ENCODE data around the gene MTR. TPM values are rescaled to one million over a fixed set of nuclear protein-coding genes. Genes with fewer than 3 reads are reported as not detected.

Gene MTR
- total RNA-seq, 6 donors from 2014 or later: 21.0 to 44.0 (median 29.3) TPM

- Histone ChIP-seq H3K4me3 (no peak overlapping the region), H3K36me3 (no peaks in the 10 kb centered on the region), H3K9me3 (no peaks in the 10 kb centered on the region), H3K4me1 (no peaks in the 10 kb centered on the region), H3K27ac (no peak overlapping the region), H3K27me3 (no peaks in the 10 kb centered on the region)
- TF ChIP-seq CTCF (IDR thresholded peaks at IDR 0.05): no peak
- TF ChIP-seq EP300 (IDR thresholded peaks at IDR 0.05): no peak
- no peak for TF ChIP-seq POLR2AphosphoS5 (IDR thresholded peaks at IDR 0.05)
- TF ChIP-seq POLR2A (IDR thresholded peaks at IDR 0.05): no peak
- no peak for ATAC-seq (ENCODE audit: low FRiP score in 2 of 2)
- DNase-seq: no peak
- 74 to 76% methylated on average over 2 of the region's 2 CpGs for whole genome bisulfite sequencing, 2 donors
Measured at GRCh38 chr1:236944556-236944955, 149.5 kb downstream of the MTR start.

- DNase-seq (no peak), ATAC-seq (ENCODE audit: low FRiP score in 2 of 2) (no peak)
- Histone ChIP-seq H3K4me1 (no peaks in the 10 kb centered on the region), H3K27me3 (no peaks in the 10 kb centered on the region), H3K4me3 (no peak overlapping the region), H3K27ac (no peak overlapping the region), H3K9me3 (no peaks in the 10 kb centered on the region), H3K36me3 (no peaks in the 10 kb centered on the region)
- TF ChIP-seq EP300 (IDR thresholded peaks at IDR 0.05): no peak
- TF ChIP-seq POLR2AphosphoS5 (IDR thresholded peaks at IDR 0.05): no peak
- no peak for TF ChIP-seq CTCF (IDR thresholded peaks at IDR 0.05)
- no peak for TF ChIP-seq POLR2A (IDR thresholded peaks at IDR 0.05)
- 85 to 94% methylated on average over 3 of the region's 3 CpGs for WGBS, 2 donors
Measured at GRCh38 chr1:236945002-236945401, 149.9 kb downstream of the MTR start.

DNA sequence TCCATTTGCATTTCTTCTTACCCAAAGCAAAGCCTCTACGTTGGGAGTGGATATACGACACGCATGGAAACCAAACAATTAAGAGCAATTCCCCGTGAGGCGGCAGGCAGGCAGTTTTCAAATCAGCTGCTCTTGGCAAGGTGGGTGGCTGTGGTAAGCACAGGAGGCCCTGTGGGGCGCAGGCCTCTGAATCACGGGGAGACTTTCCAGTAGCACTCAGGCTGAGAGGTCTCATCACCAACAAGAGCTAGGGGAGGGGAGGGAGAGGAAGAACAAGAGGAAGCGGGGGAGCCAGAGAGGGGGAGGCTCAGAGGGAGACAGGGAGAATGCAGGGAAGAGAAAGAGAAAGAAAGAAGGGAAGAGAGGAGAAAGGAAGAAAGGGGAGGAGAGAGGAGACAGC, 152.7 kb downstream of the MTR start:
- 63 to 64% methylated on average over 8 of the region's 8 CpGs for WGBS, 2 donors
- DNase-seq (no peak), ATAC-seq (ENCODE audit: low FRiP score in 2 of 2) (no peak)
- Histone ChIP-seq H3K36me3 (no peaks in the 10 kb centered on the region), H3K4me1 (no peaks in the 10 kb centered on the region), H3K27me3 (no peaks in the 10 kb centered on the region), H3K27ac (no peak overlapping the region), H3K9me3 (no peaks in the 10 kb centered on the region), H3K4me3 (no peak overlapping the region)
- no peak for TF ChIP-seq POLR2AphosphoS5 (IDR thresholded peaks at IDR 0.05)
- TF ChIP-seq POLR2A (IDR thresholded peaks at IDR 0.05): no peak
- no peak for TF ChIP-seq CTCF (IDR thresholded peaks at IDR 0.05)
- no peak for TF ChIP-seq EP300 (IDR thresholded peaks at IDR 0.05)

- Histone ChIP-seq H3K4me1 (no peaks in the 10 kb centered on the region), H3K4me3 (no peak overlapping the region), H3K27ac (no peak overlapping the region), H3K9me3 (no peaks in the 10 kb centered on the region), H3K36me3 (no peaks in the 10 kb centered on the region), H3K27me3 (no peaks in the 10 kb centered on the region)
- TF ChIP-seq POLR2AphosphoS5 (IDR thresholded peaks at IDR 0.05) (no peak), EP300 (IDR thresholded peaks at IDR 0.05) (no peak), CTCF (IDR thresholded peaks at IDR 0.05) (no peak), POLR2A (IDR thresholded peaks at IDR 0.05) (no peak)
- DNase-seq (no peak), ATAC-seq (ENCODE audit: low FRiP score in 2 of 2) (no peak)
- WGBS, 2 donors: 81 to 87% methylated on average over 4 of the region's 4 CpGs
Measured at GRCh38 chr1:236948381-236948780, 153.3 kb downstream of the MTR start.

- Histone ChIP-seq H3K4me3 (no peak overlapping the region), H3K36me3 (no peaks in the 10 kb centered on the region), H3K27me3 (no peaks in the 10 kb centered on the region), H3K4me1 (no peaks in the 10 kb centered on the region), H3K9me3 (no peaks in the 10 kb centered on the region), H3K27ac (no peak overlapping the region)
- WGBS, 2 donors: 75 to 77% methylated on average over 6 of the region's 6 CpGs
- ATAC-seq (ENCODE audit: low FRiP score in 2 of 2) (no peak), DNase-seq (no peak)
- TF ChIP-seq EP300 (IDR thresholded peaks at IDR 0.05) (no peak), POLR2AphosphoS5 (IDR thresholded peaks at IDR 0.05) (no peak), CTCF (IDR thresholded peaks at IDR 0.05) (no peak), POLR2A (IDR thresholded peaks at IDR 0.05) (no peak)
Measured at GRCh38 chr1:236948996-236949395, 153.9 kb downstream of the MTR start.
